ENCODE results near the gene RPS15. TPM values are rescaled to one million over a fixed set of nuclear protein-coding genes. Genes with fewer than 3 reads are reported as not detected.

The RPS15 gene
- total and polyA plus RNA-seq, 9 of the 15 experiments (the other 6 are each of a cell fraction or from before 2014, with no cell fraction given): 605 to 2,791 (median 957) TPM

DNA sequence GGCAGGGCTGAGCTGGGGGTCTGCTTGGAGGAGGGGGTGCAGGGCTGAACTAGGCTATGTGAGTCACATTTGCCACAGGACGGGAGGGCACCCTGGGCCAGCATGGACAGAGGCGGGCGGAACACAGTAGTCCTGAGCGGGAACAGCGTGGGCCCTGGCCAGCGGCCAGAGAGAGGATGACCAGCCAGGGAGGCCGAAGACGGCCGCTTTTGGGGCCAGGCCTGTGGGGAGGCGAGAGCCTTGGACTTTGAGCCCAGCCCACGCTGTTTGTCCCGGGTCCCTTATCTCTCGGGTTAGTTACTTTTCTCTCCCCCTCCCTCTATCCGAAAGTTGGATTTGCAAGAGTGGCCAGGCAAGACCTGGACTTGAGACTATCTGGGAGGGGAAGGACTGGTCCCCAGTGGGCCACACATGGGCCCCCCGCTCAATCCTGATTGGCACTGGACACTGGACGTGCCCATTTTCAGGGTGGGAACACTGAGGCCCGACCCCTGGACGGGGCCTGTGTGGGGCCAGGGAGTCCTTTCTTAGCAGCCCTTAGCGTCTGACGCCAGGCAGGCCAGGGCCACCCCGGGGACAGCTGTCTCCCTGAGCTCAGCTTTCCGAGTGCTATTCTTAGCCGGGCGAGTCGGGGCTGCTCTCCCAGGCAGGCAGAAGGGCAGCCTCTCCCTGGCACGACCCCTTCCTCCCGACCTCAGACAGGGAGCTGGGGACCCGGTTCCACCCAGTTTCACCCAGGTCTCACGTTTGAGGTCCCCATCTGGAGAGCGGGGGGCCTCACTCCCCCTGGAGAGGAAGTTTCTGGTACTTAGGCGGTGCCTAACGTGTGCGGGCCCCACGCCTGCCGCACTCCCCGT is 37.7 kb upstream of the RPS15 start (continued):
- TF ChIP-seq AFF1 (IDR thresholded peaks at IDR 0.05; ENCODE audit: low read depth in 1 of 2, partially characterized antibody in 2 of 2) (no peak), MGA (IDR thresholded peaks at IDR 0.05) (no peak), ARID1B (IDR thresholded peaks at IDR 0.05) (no peak; the same call in 1 of the 2 replicates), ZNF609 (CRISPR knock-in tag; IDR thresholded peaks at IDR 0.05; ENCODE audit: borderline replicate concordance) (no peak)

All from K562 (cell line).